ENCODE measurements around the gene ZNF581. TPM values are rescaled to one million over a fixed set of nuclear protein-coding genes. Genes with fewer than 3 reads are reported as not detected.

The ZNF581 gene
- polyA plus RNA-seq, 12 donors, result 17.9 to 33.7 (median 21.9) TPM; not detected in 1

DNA sequence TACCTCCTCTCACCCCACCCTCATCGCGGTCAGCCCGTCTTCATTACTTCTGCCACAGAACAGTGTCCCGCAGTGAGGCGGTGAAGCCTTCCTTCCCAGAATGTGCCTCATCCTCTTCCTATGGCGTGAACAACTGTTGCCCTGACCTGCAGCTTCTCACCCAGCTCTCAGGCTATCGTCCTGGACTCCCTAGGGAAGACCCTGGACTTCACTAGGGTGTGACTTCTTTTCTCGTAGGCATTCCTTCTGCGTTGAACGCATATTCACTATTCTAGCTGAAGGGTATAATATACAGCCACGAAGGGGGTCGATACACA, 37.0 kb upstream of the ZNF581 start:
- no peak for DNase-seq

- DNase-seq, result no peak
Measured at GRCh38 chr19:55606817-55607216, 36.6 kb upstream of the ZNF581 start.

DNA sequence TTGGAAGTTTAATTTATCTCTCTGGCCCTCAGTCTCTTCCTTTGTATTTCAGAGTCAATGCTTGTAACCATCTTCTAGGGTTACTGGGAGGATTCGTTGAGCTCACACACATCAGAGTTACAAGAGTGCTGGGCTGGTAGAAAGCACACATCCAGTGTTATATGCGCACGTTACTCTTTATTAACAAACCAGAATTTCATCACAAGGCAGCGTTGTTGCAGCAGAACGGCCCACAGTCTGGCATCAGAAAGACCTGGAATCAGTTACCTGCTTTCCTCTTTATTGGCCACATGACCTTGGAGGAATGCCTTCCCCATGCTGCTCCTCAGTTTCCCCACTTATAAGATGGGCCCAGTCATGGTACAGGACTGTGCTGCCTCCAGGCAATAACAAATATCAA, 34.1 kb upstream of the ZNF581 start:
- DNase-seq, result no peak

DNA sequence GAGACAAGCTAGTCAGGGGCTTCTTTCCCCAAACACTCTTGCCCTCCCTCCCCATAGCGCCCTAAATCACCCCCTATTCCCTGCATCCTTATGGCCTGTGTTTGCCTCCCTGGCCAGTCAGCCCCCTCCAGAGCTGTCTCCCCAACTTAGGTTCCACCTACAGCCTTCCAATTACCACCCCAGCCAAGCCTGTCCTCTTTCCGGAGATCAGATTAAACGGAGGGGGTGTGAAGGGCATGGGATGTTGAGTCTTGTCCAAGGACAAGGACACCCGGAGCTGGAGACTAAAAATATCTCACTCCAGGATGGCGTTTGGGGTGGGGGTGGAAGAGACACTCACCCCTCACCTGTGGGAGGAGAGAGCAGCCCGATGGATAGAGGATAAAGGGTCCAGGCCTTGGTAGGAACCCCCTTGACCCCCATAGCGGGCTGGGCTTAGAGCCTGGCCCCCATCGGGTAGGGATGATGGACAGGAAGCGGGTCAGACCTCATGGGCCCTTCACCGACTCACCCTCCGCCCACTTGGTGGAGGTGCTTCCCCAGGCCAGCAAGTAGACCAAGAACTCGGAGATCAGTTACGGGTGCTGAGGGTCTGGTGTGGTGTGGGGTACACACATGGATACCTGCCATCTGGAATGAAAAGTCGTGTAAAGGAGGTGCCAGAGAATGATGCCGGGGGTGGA, 32.0 kb upstream of the ZNF581 start:
- DNase-seq, result no peak

DNA sequence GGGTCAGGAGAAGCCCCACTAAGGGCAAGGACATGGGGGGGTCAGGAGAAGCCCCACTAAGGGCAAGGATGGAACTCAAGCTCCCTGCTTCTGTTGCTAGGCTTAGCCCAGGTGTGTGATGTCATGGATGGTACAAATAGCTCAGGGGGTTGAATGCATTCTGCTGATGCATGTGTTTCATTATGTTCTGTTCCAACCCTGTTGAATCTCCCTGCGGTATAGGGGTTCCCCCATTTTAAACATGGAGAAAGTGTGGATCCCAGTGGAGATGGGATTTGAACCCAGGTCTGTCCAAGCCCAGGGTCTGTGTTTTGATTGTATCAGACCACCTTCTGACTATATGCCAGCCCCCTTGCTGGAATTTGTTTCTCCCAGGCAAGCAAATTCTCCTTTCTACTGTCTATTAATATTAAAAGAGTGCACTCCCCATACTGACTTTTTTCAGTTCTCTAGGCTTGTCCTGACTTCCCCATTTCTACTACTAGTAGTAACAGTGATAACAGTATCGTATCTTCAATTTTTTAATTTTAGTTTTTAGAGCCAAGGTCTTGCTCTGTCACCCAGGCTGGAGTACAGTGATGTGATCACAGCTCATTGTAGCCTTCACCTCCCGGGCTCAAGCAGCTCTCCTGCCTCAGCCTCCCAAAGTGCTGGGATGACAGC, 31.3 kb upstream of the ZNF581 start:
- DNase-seq, result no peak

DNA sequence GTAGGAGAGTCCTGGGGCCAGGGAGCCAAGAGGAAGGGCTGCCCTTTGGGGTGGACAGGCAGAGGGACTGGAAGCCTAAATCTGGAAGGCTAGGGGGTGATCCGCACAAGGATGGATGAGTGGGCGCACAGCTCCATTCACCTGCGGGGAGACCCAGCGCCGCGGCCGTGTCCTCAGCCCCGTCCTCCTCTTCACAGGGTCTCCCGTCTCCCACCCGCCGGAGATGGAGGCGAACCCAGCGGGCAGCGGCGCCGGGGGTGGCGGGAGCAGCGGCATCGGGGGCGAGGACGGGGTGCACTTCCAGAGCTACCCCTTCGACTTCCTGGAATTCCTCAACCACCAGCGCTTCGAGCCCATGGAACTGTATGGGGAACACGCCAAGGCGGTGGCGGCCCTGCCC, 30.1 kb upstream of the ZNF581 start:
- DNase-seq, result no peak

DNA sequence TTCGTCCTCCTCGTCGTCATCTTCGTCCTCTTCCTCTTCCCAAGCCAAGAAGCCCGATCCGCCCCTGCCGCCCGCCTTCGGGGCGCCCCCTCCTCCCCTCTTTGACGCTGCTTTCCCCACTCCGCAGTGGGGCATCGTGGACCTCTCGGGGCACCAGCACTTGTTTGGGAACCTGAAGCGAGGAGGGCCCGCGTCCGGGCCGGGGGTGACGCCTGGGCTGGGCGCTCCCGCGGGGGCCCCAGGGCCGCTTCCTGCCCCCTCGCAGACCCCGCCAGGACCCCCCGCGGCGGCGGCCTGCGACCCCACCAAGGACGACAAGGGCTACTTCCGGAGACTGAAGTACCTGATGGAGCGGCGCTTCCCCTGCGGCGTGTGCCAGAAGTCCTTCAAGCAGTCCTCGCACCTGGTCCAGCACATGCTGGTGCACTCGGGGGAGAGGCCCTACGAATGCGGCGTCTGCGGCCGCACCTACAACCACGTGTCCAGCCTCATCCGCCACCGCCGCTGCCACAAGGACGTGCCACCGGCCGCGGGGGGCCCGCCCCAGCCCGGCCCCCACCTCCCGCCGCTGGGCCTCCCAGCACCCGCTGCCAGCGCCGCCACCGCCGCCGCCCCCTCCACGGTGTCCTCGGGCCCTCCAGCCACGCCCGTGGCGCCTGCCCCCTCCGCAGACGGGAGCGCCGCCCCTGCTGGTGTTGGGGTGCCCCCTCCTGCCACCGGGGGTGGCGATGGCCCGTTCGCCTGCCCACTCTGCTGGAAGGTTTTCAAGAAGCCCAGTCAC, 29.3 kb upstream of the ZNF581 start:
- DNase-seq, result no peak

DNA sequence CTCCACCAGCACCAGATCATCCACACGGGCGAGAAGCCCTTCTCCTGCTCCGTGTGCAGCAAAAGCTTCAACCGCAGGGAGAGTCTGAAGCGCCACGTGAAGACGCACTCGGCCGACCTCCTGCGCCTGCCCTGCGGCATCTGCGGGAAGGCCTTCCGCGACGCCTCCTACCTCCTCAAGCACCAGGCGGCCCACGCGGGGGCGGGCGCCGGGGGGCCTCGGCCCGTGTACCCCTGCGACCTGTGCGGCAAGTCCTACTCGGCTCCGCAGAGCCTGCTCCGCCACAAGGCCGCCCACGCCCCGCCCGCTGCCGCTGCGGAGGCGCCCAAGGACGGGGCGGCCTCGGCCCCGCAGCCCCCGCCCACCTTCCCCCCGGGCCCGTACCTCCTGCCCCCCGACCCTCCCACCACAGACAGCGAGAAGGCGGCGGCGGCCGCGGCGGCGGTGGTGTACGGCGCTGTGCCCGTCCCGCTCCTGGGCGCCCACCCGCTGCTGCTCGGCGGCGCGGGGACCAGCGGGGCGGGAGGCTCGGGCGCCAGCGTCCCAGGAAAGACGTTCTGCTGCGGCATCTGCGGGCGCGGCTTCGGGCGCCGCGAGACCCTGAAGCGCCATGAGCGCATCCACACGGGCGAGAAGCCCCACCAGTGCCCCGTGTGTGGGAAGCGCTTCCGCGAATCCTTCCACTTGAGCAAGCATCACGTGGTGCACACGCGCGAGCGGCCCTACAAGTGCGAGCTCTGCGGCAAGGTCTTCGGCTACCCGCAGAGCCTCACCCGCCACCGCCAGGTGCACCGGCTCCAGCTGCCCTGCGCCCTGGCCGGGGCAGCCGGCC, 28.5 kb upstream of the ZNF581 start:
- no peak for DNase-seq

- DNase-seq, result no peak
Measured at GRCh38 chr19:55615543-55616394, 27.7 kb upstream of the ZNF581 start.

GRCh38 chr19:55616395-55616875, 27.0 kb upstream of the ZNF581 start:
- DNase-seq, result no peak

GRCh38 chr19:55617426-55617825, 26.0 kb upstream of the ZNF581 start:
- DNase-seq, result no peak

DNA sequence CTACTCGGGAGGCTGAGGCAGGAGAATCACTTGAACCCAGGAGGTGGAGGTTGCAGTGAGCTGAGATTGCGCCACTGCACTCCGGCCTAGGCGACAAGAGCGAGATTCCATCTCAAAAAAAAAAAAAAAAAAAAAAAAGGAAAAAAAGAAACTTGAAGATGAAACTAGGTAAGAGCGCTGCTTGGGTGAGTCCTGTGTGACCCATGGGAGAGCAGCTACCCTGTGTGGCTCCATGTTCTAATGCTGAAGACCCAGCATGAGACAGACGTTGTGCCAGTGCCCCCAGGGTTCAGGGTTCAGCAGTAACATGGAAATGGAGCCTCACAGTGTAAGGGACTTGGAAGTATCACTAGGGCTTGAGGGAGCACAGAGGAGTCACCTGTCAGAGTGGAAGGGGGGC, 25.0 kb upstream of the ZNF581 start:
- DNase-seq, result no peak

DNA sequence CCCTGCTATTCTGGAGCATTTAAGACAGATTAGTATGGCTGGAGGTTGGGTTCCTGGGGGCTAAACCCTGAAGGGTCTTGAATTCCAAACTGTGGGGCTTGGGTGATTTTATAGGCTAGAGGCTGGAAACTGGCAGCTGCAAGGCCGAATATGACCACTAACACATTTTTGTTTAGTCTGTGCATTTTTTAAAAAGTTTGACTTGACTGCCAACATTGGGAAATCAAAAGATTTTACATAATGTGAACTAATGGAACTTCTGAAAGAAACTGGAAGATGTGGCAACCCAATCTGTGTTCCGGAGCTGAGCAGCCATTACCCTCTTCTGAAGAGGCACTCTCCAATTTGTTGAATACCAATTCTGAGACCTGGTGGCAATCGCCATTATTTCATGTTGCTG, 24.2 kb upstream of the ZNF581 start:
- DNase-seq, result no peak

DNA sequence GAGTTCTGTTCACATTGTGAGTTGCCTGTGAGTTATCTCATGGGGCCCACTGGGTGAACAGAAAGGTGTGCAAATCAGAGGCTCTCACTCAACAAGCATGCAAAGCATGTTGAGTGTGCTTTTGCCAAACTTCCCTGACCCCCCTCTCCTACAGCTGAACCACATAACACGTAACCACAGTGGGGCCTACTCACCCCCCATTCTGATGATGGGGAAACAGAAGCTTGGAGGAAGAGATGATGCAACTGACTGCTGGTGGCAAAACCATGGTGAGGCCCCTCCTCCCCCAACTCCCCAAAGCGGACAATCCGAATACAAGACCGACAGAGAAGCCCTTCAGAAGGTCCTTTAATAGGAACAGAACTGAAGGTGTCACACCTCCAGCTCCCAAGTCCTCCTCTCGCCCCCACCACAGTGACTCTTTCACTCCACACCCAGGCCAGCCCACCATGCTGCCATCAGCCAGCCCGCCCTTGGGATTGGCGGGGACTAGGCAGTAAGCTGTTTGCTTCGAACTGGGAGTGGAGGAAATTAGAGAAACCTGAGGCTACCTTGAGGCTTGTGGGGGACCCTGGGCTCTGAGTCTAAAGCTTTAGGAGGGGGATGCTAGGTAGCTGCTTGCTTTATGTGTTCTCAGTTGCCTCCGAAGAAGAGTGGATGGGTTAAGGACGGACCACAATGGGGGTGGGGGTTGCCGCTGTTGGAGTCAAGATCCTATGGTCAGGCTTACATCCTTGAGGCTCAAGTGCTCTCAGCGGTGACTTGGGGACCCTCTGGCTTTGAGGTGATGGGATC, 22.8 kb upstream of the ZNF581 start:
- no peak for DNase-seq

GRCh38 chr19:55621205-55621672, 22.2 kb upstream of the ZNF581 start:
- no peak for DNase-seq

DNA sequence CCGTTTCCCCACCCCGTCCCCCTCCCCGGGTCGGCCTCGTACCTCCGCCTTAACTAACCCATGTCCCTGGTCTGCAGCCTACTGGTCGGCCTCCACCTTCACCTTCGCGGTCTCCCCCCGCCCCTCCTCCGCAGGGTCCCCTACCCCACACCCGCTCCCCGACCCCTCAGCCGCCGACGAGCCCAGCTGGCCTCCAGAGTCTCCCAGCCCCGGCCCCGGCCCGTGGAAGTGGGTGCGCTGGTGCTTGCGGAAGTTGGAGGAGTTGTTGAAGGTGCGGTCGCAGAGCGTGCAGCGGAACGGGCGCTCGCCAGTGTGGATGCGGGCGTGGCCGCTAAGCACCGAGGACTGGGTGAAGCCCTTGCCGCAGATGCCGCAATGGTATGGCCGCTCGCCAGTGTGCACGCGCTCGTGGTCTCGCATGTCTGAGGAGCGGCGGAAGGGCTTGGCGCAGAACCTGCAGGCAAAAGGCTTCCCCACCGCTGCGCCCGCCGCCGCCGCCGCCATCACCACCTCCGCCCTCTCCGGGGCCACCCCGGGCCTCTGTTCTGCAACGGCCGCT, 21.7 kb upstream of the ZNF581 start:
- no peak for DNase-seq

DNA sequence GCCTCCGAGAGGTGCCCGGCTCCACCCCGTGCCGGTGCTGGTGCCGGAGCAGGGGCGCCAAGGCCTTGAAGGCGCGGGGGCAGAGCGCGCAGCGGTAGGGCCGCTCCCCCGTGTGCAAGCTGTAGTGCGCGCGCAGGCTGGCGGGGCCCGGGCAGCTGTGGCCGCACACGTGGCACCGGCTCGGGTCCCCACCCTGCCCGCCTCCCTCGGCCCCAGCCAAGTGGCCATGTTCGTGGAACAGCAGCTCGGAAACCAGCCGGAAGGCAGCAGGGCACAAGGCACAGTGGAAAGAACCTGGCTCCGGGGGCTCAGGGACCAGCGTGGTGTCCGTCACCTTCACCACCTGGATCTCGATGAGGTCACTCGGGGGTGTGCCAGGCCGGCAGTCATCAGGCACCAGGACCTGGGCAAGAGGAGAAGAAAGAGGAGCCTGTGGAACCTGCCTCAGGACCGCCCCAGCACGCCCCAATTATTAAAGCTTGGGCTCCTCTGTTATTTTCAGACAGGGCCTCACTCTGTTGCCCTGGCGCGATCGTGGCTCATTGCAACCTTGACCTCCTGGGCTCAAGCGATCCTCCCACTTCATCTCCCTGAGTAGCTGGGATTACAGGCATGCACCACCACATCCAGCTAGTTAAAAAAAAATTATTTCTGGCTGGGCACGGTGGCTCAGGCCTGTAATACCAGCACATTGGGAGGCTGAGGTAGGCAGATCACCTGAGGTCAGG, 21.0 kb upstream of the ZNF581 start:
- no peak for DNase-seq

GRCh38 chr19:55623130-55623529, 20.3 kb upstream of the ZNF581 start:
- DNase-seq, result no peak

- DNase-seq, result no peak
Measured at GRCh38 chr19:55623561-55623960, 19.9 kb upstream of the ZNF581 start.
